ENCODE measurements around the gene PSME3.

- TF ChIP-seq CTCF (conservative IDR thresholded peaks at IDR 0.05; ENCODE audit: low read depth in 2 of 2) = no peak
- no peak for TF ChIP-seq JUNB (IDR thresholded peaks at IDR 0.05; ENCODE audit: unreplicated experiment)
- TF ChIP-seq EZH2phosphoT487 (IDR thresholded peaks at IDR 0.05; ENCODE audit: unreplicated experiment) = no peak
- no peak for TF ChIP-seq STAT1 (IDR thresholded peaks at IDR 0.05; ENCODE audit: unreplicated experiment)
- no peak for TF ChIP-seq EZH2 (IDR thresholded peaks at IDR 0.05; ENCODE audit: low read depth, unreplicated experiment)
- no peak for TF ChIP-seq CREB1 (CRISPR knock-in tag; IDR thresholded peaks at IDR 0.05; ENCODE audit: low read depth)
- TF ChIP-seq POLR2AphosphoS5 (IDR thresholded peaks at IDR 0.05; ENCODE audit: low read depth) = no peak
- no peak for TF ChIP-seq ZNF114 (CRISPR knock-in tag; IDR thresholded peaks at IDR 0.05)
- no peak for TF ChIP-seq ETS1 (IDR thresholded peaks at IDR 0.05)
- no peak for TF ChIP-seq REST (IDR thresholded peaks at IDR 0.05; ENCODE audit: unreplicated experiment)
- TF ChIP-seq ZNF331 (CRISPR knock-in tag; IDR thresholded peaks at IDR 0.05; ENCODE audit: low read depth) = no peak
- TF ChIP-seq ZNF462 (CRISPR knock-in tag; IDR thresholded peaks at IDR 0.05) = no peak
Measured at GRCh38 chr17:42845556-42845917, 12.3 kb downstream of the PSME3 start.

Data from GM23338 (cell line).